GM12872 (cell line): ENCODE data around the gene EMP2.
A peak's percentile ranks its signal among the peaks of the same experiment; 100 is the strongest.

Experiments
- CTCF ChIP-seq: IDR thresholded peaks from 3 replicates; pipeline ENCODE4 v1.5.1; 2011; ENCODE audit warnings: low read depth, mild to moderate bottlenecking, low read length, moderate library complexity; ENCODE audit not compliant: insufficient read depth

The EMP2 gene

GRCh38 chr16:10509534-10510025 lies 70.8 kb downstream of the EMP2 start:
- TF ChIP-seq CTCF = peak; percentile 79

- no peak for TF ChIP-seq CTCF
These were observed 76.0 kb downstream of the EMP2 start for GRCh38 chr16:10504404-10504885.

GRCh38 chr16:10502776-10503175 lies 77.6 kb downstream of the EMP2 start:
- no peak for TF ChIP-seq CTCF

GRCh38 chr16:10501016-10501607 lies 79.3 kb downstream of the EMP2 start:
- 0 out of 3 replicates have a peak, but pooled peaks have one; percentile 10 for TF ChIP-seq CTCF

GRCh38 chr16:10500582-10500981 lies 79.8 kb downstream of the EMP2 start:
- TF ChIP-seq CTCF = no peak

- no peak for TF ChIP-seq CTCF
These were observed 83.0 kb downstream of the EMP2 start for GRCh38 chr16:10497132-10498101.

- TF ChIP-seq CTCF = no peak
These were observed 85.4 kb downstream of the EMP2 start for GRCh38 chr16:10495031-10495345.
